Activated CD4-positive, alpha-beta T cell treated with anti-CD3 and anti-CD28 coated beads, Interleukin-2, amount 10 ng/mL, durations not matched to agents 24 days and 14 days (primary cell): ENCODE data around the gene MYCBPAP. TPM values are rescaled to one million over a fixed set of nuclear protein-coding genes. Genes with fewer than 3 reads are reported as not detected.

ENCODE experiments used
- DNase-seq: peaks from one replicate; pipeline ENCODE4 v3.0.0; 2022
- H3K27ac Mint-ChIP-seq: one replicate; pipeline ENCODE4 v1.8.0; 2022; ENCODE audit warnings: mild to moderate bottlenecking, mixed read lengths
- H3K27me3 Mint-ChIP-seq: one replicate; pipeline ENCODE4 v1.8.0; 2022; ENCODE audit warnings: mixed read lengths
- H3K36me3 Mint-ChIP-seq: one replicate; pipeline ENCODE4 v1.8.0; 2022; ENCODE audit warnings: low read depth, mild to moderate bottlenecking, mixed read lengths
- H3K4me1 Mint-ChIP-seq: one replicate; pipeline ENCODE4 v1.8.0; 2021; ENCODE audit warnings: mixed read lengths
- H3K4me3 Mint-ChIP-seq: one replicate; pipeline ENCODE4 v1.8.0; 2022; ENCODE audit warnings: mild to moderate bottlenecking, moderate library complexity, mixed read lengths
- H3K9me3 Mint-ChIP-seq: one replicate; pipeline ENCODE4 v1.8.0; 2021; ENCODE audit warnings: mixed read lengths
- intact Hi-C: fragments of 100-400 bp; cut with micrococcal nuclease; formaldehyde crosslinking; loops from one replicate; pipeline ENCODE4 v1.15.1; 2023
- total RNA-seq: library from RNA; stranded (reverse); gene quantifications from 2 replicates; pipeline ENCODE4 v1.2.3, GENCODE V29; 2022

Gene MYCBPAP
- total RNA-seq, 1 donor from 2014 or later: 3.5 TPM

GRCh38 chr17:50536683-50537646 is 28.7 kb downstream of the MYCBPAP start:
- no peaks in the 10 kb centered on the region for H3K9me3 Mint-ChIP-seq
- H3K27ac Mint-ChIP-seq: no peak overlapping the region
- H3K27me3 Mint-ChIP-seq: peaks cover 28% of the 10 kb centered on the region
- H3K4me1 Mint-ChIP-seq: peaks cover 11% of the 10 kb centered on the region
- no peak for DNase-seq
- no peak overlapping the region for H3K4me3 Mint-ChIP-seq
- no peaks in the 10 kb centered on the region for H3K36me3 Mint-ChIP-seq
- intact Hi-C loops: no loop called here

- DNase-seq: no peak
- Mint-ChIP-seq H3K27me3 (peaks cover 21% of the 10 kb centered on the region), H3K9me3 (no peaks in the 10 kb centered on the region), H3K36me3 (no peaks in the 10 kb centered on the region), H3K4me3 (no peak overlapping the region), H3K4me1 (peaks cover 16% of the 10 kb centered on the region), H3K27ac (no peak overlapping the region)
- intact Hi-C loops: no loop called here
Observed at GRCh38 chr17:50537721-50538548, 29.7 kb downstream of the MYCBPAP start.

- Mint-ChIP-seq H3K27ac (no peak overlapping the region), H3K4me3 (no peak overlapping the region), H3K27me3 (peaks cover 13% of the 10 kb centered on the region), H3K36me3 (no peaks in the 10 kb centered on the region), H3K9me3 (no peaks in the 10 kb centered on the region), H3K4me1 (peaks cover 12% of the 10 kb centered on the region)
- no peak for DNase-seq
- intact Hi-C loops: no loop called here
Observed at GRCh38 chr17:50538549-50539410, 30.5 kb downstream of the MYCBPAP start.

GRCh38 chr17:50539762-50540559 is 31.7 kb downstream of the MYCBPAP start:
- no peak overlapping the region for H3K4me3 Mint-ChIP-seq
- no peaks in the 10 kb centered on the region for H3K9me3 Mint-ChIP-seq
- no peaks in the 10 kb centered on the region for H3K36me3 Mint-ChIP-seq
- H3K27me3 Mint-ChIP-seq: peaks cover 11% of the 10 kb centered on the region
- H3K4me1 Mint-ChIP-seq: peaks cover 13% of the 10 kb centered on the region
- intact Hi-C loops: loop anchor here (10.0 kb wide), 1 partner anchor 415 kb away; no protein-coding TSS in a partner anchor
- DNase-seq: no peak
- H3K27ac Mint-ChIP-seq: no peak overlapping the region

GRCh38 chr17:50540560-50541401 is 32.5 kb downstream of the MYCBPAP start:
- Mint-ChIP-seq H3K36me3 (no peaks in the 10 kb centered on the region), H3K4me1 (peaks cover 13% of the 10 kb centered on the region)

GRCh38 chr17:50541402-50541715 is 33.1 kb downstream of the MYCBPAP start:
- Mint-ChIP-seq H3K27me3 (peaks cover 16% of the 10 kb centered on the region), H3K36me3 (no peaks in the 10 kb centered on the region), H3K9me3 (no peaks in the 10 kb centered on the region), H3K4me3 (peak overlapping the region; percentile 83), H3K27ac (no peak overlapping the region), H3K4me1 (peaks cover 13% of the 10 kb centered on the region)
- no peak for DNase-seq
- intact Hi-C loops: loop anchor here (10.0 kb wide), 1 partner anchor 413 kb away; no protein-coding TSS in a partner anchor

More at GRCh38 chr17:50540560-50541401, 32.5 kb downstream of the MYCBPAP start:
- no peak for DNase-seq
- intact Hi-C loops: loop anchor here (10.0 kb wide), 1 partner anchor 414 kb away; no protein-coding TSS in a partner anchor
- Mint-ChIP-seq H3K27ac (no peak overlapping the region), H3K27me3 (peaks cover 13% of the 10 kb centered on the region), H3K4me3 (no peak overlapping the region), H3K9me3 (no peaks in the 10 kb centered on the region)

- Mint-ChIP-seq H3K27me3 (peaks cover 19% of the 10 kb centered on the region), H3K9me3 (no peaks in the 10 kb centered on the region), H3K4me3 (peak overlapping the region; percentile 83), H3K36me3 (no peaks in the 10 kb centered on the region), H3K27ac (peak overlapping the region; percentile 45), H3K4me1 (peaks cover 16% of the 10 kb centered on the region)
- intact Hi-C loops: loop anchor here (1.0 to 10.0 kb wide), 3 partner anchors 31 to 413 kb away; no protein-coding TSS in a partner anchor
- peak; percentile 98 for DNase-seq
Observed at GRCh38 chr17:50541716-50542688, 33.8 kb downstream of the MYCBPAP start.

- no peak for DNase-seq
- Mint-ChIP-seq H3K36me3 (no peaks in the 10 kb centered on the region), H3K27ac (no peak overlapping the region), H3K4me3 (peak overlapping the region; percentile 83), H3K27me3 (peaks cover 19% of the 10 kb centered on the region), H3K9me3 (no peaks in the 10 kb centered on the region), H3K4me1 (peaks cover 20% of the 10 kb centered on the region)
- intact Hi-C loops: loop anchor here (1.0 to 10.0 kb wide), 3 partner anchors 32 to 412 kb away; no protein-coding TSS in a partner anchor
Observed at GRCh38 chr17:50542795-50543774, 34.8 kb downstream of the MYCBPAP start.

GRCh38 chr17:50544516-50544915 is 36.3 kb downstream of the MYCBPAP start:
- H3K9me3 Mint-ChIP-seq: no peaks in the 10 kb centered on the region
- intact Hi-C loops: loop anchor here (10.0 kb wide), 1 partner anchor 410 kb away; no protein-coding TSS in a partner anchor
- H3K4me3 Mint-ChIP-seq: no peak overlapping the region
- H3K27ac Mint-ChIP-seq: no peak overlapping the region
- H3K27me3 Mint-ChIP-seq: peaks cover 19% of the 10 kb centered on the region
- H3K4me1 Mint-ChIP-seq: peaks cover 20% of the 10 kb centered on the region
- DNase-seq: no peak
- no peaks in the 10 kb centered on the region for H3K36me3 Mint-ChIP-seq

- intact Hi-C loops: loop anchor here (5.0 to 10.0 kb wide), 2 partner anchors 297 to 409 kb away; no protein-coding TSS in a partner anchor
- Mint-ChIP-seq H3K9me3 (no peaks in the 10 kb centered on the region), H3K27me3 (peaks cover 19% of the 10 kb centered on the region), H3K4me3 (no peak overlapping the region), H3K27ac (no peak overlapping the region), H3K4me1 (peaks cover 20% of the 10 kb centered on the region), H3K36me3 (no peaks in the 10 kb centered on the region)
- no peak for DNase-seq
Observed at GRCh38 chr17:50545311-50545710, 37.1 kb downstream of the MYCBPAP start.
